Stimulated activated CD4-positive, alpha-beta T cell treated with anti-CD3 and anti-CD28 coated beads, Interleukin-12 subunit alpha, Interleukin-12 subunit beta, amount 100 ng/mL, for 48 hours (primary cell): ENCODE data around the gene IL4I1.
A peak's percentile ranks its signal among the peaks of the same experiment; 100 is the strongest.

Experiments used
- DNase-seq, 3 donors: peaks; one replicate each; pipeline ENCODE4 v3.0.0-alpha.2; 2020; ENCODE audit warnings: low read depth in 2 of 3, low spot score in 1 of 3

The IL4I1 gene

GRCh38 chr19:49895566-49896297, 955 bp downstream of the IL4I1 start:
- DNase-seq, result peak in 1 of 3 donors; percentile 31

- DNase-seq, result peak; percentile 27 to 54 (median 31)
Measured at GRCh38 chr19:49894879-49895565, 1.7 kb downstream of the IL4I1 start.

GRCh38 chr19:49894011-49894664, 2.5 kb downstream of the IL4I1 start:
- no peak for DNase-seq

- no peak for DNase-seq
Measured at GRCh38 chr19:49892716-49893115, 4.0 kb downstream of the IL4I1 start.

GRCh38 chr19:49891393-49891792, 5.3 kb downstream of the IL4I1 start:
- DNase-seq, result no peak

GRCh38 chr19:49890349-49891311, 6.1 kb downstream of the IL4I1 start:
- DNase-seq, result peak; percentile 33 to 61 (median 53)

GRCh38 chr19:49889687-49890348, 6.9 kb downstream of the IL4I1 start:
- peak; percentile 60 to 74 (median 72) for DNase-seq

GRCh38 chr19:49889038-49889686, 7.5 kb downstream of the IL4I1 start:
- no peak for DNase-seq

- DNase-seq, result no peak
Measured at GRCh38 chr19:49888510-49888824, 8.2 kb downstream of the IL4I1 start.

GRCh38 chr19:49887665-49888509, 8.8 kb downstream of the IL4I1 start:
- no peak for DNase-seq

- DNase-seq, result no peak
Measured at GRCh38 chr19:49887037-49887664, 9.5 kb downstream of the IL4I1 start.

- no peak for DNase-seq
Measured at GRCh38 chr19:49884760-49885159, 11.9 kb downstream of the IL4I1 start.

- DNase-seq, result no peak
Measured at GRCh38 chr19:49884109-49884508, 12.6 kb downstream of the IL4I1 start.

- DNase-seq, result no peak
Measured at GRCh38 chr19:49883094-49883493, 13.6 kb downstream of the IL4I1 start.

GRCh38 chr19:49882643-49883042, 14.0 kb downstream of the IL4I1 start:
- DNase-seq, result no peak

- DNase-seq, result no peak
Measured at GRCh38 chr19:49881672-49882394, 14.9 kb downstream of the IL4I1 start.

- no peak for DNase-seq
Measured at GRCh38 chr19:49881186-49881585, 15.5 kb downstream of the IL4I1 start.
